Lower leg skin (tissue), 4 donors: ENCODE results near the gene PCED1B. TPM values are rescaled to one million over a fixed set of nuclear protein-coding genes. Genes with fewer than 3 reads are reported as not detected.

Experiments used
- DNase-seq, 2 donors: peaks; one replicate each; pipeline ENCODE4 v3.0.0-alpha.2; 2019; ENCODE audit warnings: low spot score in 2 of 2
- H3K4me3 ChIP-seq: fragments of 200-600 bp; sonication (generic); 2 replicates; pipeline ENCODE4 v1.5.1; 2017; ENCODE audit warnings: mild to moderate bottlenecking, low read depth; ENCODE audit not compliant: poor library complexity, severe bottlenecking
- CTCF ChIP-seq, 3 donors: fragments of 450-650 bp; IDR thresholded peaks; one replicate each; pipeline ENCODE4 v1.5.1; 2016; ENCODE audit warnings: antibody characterized with exemption in 3 of 3, mild to moderate bottlenecking in 3 of 3, moderate library complexity in 2 of 3
- POLR2A ChIP-seq, 2 donors: fragments of 450-650 bp; IDR thresholded peaks; one replicate each; pipeline ENCODE4 v1.6.1; 2016 to 2017; ENCODE audit warnings: antibody characterized with exemption in 2 of 2, mild to moderate bottlenecking in 1 of 2, moderate library complexity in 1 of 2
- WGBS, 2 donors: methylation state at CpG; one replicate each; pipeline ENCODE4 v1.1.5; 2018; 5-methylcytosine and 5-hydroxymethylcytosine counted together
- intact Hi-C: fragments of 100-400 bp; cut with DNase I; formaldehyde crosslinking; loops from one replicate; pipeline ENCODE4 v1.15.0; 2023; ENCODE audit warnings: low total_unique reads
- total RNA-seq, 4 donors: library from RNA; depleted of rRNA; stranded (reverse); fragments of >200 nt; gene quantifications; one replicate each; pipeline ENCODE4 v1.1.0, GENCODE V29; 2016

PCED1B gene
- total RNA-seq, 4 donors from 2014 or later, result 0.23 to 3.0 (median 0.73) TPM

GRCh38 chr12:47100160-47100559, 20.7 kb downstream of the PCED1B start:
- no peak overlapping the region for H3K4me3 ChIP-seq
- TF ChIP-seq CTCF (IDR thresholded peaks at IDR 0.05) (no peak), POLR2A (IDR thresholded peaks at IDR 0.05) (no peak)
- WGBS, 2 donors, result 93 to 95% methylated on average over 2 of the region's 2 CpGs
- no peak for DNase-seq
- intact Hi-C loops, result no loop called here

- TF ChIP-seq CTCF (IDR thresholded peaks at IDR 0.05) (no peak), POLR2A (IDR thresholded peaks at IDR 0.05) (no peak)
- WGBS, 2 donors, result 91 to 96% methylated on average over 4 of the region's 4 CpGs
These were observed 23.0 kb downstream of the PCED1B start for GRCh38 chr12:47102406-47102805.

GRCh38 chr12:47102845-47103651, 23.6 kb downstream of the PCED1B start:
- WGBS, 2 donors, result 63 to 76% methylated on average over 10 to 11 of the region's 11 CpGs
- intact Hi-C loops, result no loop called here
- DNase-seq, result no peak
- H3K4me3 ChIP-seq, result no peak overlapping the region
- TF ChIP-seq POLR2A (IDR thresholded peaks at IDR 0.05) (no peak), CTCF (IDR thresholded peaks at IDR 0.05) (no peak)

More at GRCh38 chr12:47102406-47102805, 23.0 kb downstream of the PCED1B start:
- H3K4me3 ChIP-seq, result no peak overlapping the region
- intact Hi-C loops, result no loop called here
- no peak for DNase-seq

GRCh38 chr12:47105914-47106674, 26.7 kb downstream of the PCED1B start:
- 86 to 90% methylated on average over 10 of the region's 10 CpGs for WGBS, 2 donors
- no peak overlapping the region for H3K4me3 ChIP-seq
- no peak for DNase-seq
- intact Hi-C loops, result no loop called here
- TF ChIP-seq CTCF (IDR thresholded peaks at IDR 0.05), result no peak

GRCh38 chr12:47107446-47107845, 28.0 kb downstream of the PCED1B start:
- intact Hi-C loops, result no loop called here
- H3K4me3 ChIP-seq, result no peak overlapping the region
- TF ChIP-seq CTCF (IDR thresholded peaks at IDR 0.05) (no peak), POLR2A (IDR thresholded peaks at IDR 0.05) (no peak)
- WGBS, 2 donors, result 95 to 96% methylated on average over 3 of the region's 3 CpGs
- no peak for DNase-seq
